GM12878 (cell line): ENCODE measurements around the gene TNNT3. TPM values are rescaled to one million over a fixed set of nuclear protein-coding genes. Genes with fewer than 3 reads are reported as not detected.

Experiments used
- ATAC-seq: fragments of 200-7000 bp; cut with Tn5 transposase; 3 replicates; pipeline ENCODE4 v1.9.1; 2020; ENCODE audit warnings: mild to moderate bottlenecking, moderate library complexity
- BruUV-seq: library from RNA; stranded (reverse); fragments of 400-500 nt; replicated peaks from 2 replicates; lab custom pipeline; 2021; lab: Mats Ljungman, UMichigan
- CTCF ChIA-PET: fragments of 300-600 bp; sonication (Branson Sonifier 250); formaldehyde crosslinking; extraction: SDS; loops from one replicate; lab custom pipeline; 2021; ENCODE audit warnings: inconsistent platforms; lab: Yijun Ruan, JAX
- POLR2A ChIA-PET: fragments of 350-600 bp; formaldehyde crosslinking; extraction: SDS; loops from one replicate; lab custom pipeline; 2021; ENCODE audit warnings: inconsistent platforms; lab: Charles Lee
- RAD21 ChIA-PET: fragments of 300-600 bp; sonication (Branson Sonifier 250); formaldehyde crosslinking; loops from one replicate; lab custom pipeline; 2023; ENCODE audit warnings: antibody characterized with exemption; ENCODE audit not compliant: unreplicated experiment; lab: Charles Lee
- SMC1A ChIA-PET: fragments of 300-600 bp; sonication (Branson Sonifier 250); formaldehyde crosslinking; loops from one replicate; lab custom pipeline; 2023; ENCODE audit not compliant: unreplicated experiment, uncharacterized antibody; lab: Charles Lee
- DNase-seq: peaks from one replicate; pipeline ENCODE4 v3.0.0-alpha.2; 2011; ENCODE audit warnings: low read depth, low spot score
- FAIRE-seq: peaks from 3 replicates; lab custom pipeline; 2011; peaks lifted over from hg19 to GRCh38; lab: Jason Lieb, UNC
- H2AFZ ChIP-seq: 2 replicates; pipeline ENCODE4 v1.6.0; 2011; ENCODE audit warnings: low read depth, low read length, control low read depth; ENCODE audit not compliant: control insufficient read depth
- H3K27ac ChIP-seq: 2 replicates; pipeline ENCODE4 v1.5.1; 2011; ENCODE audit warnings: control low read depth; ENCODE audit not compliant: control insufficient read depth, insufficient read depth
- H3K27me3 ChIP-seq, 2 experiments: replicated peaks in 1 of 2; 2 replicates each; pipeline versions ENCODE4 v1.6.0 to v1.6.1; 2011; ENCODE audit warnings: low read length in 1 of 2; ENCODE audit not compliant: control insufficient read depth in 2 of 2, insufficient read depth in 2 of 2
- H3K36me3 ChIP-seq, 2 experiments: 2 replicates each; pipeline ENCODE4 v1.5.1; 2011; ENCODE audit warnings: low read length in 1 of 2; ENCODE audit not compliant: control insufficient read depth in 2 of 2, insufficient read depth in 2 of 2
- H3K4me1 ChIP-seq: 2 replicates; pipeline ENCODE4 v1.6.1; 2011; ENCODE audit warnings: mild to moderate bottlenecking, low read length, moderate library complexity, mixed read lengths; ENCODE audit not compliant: control insufficient read depth, insufficient read depth
- H3K4me2 ChIP-seq: 2 replicates; pipeline ENCODE4 v1.6.0; 2011; ENCODE audit warnings: control low read depth; ENCODE audit not compliant: control insufficient read depth, insufficient read depth
- H3K4me3 ChIP-seq: fragments of 200-600 bp; sonication (generic); 2 replicates; pipeline ENCODE4 v1.5.1; 2016
- H3K79me2 ChIP-seq: 2 replicates; pipeline ENCODE4 v1.6.0; 2011; ENCODE audit warnings: low read length; ENCODE audit not compliant: control insufficient read depth, insufficient read depth
- H3K9ac ChIP-seq: 2 replicates; pipeline ENCODE4 v1.8.0; 2011; ENCODE audit warnings: low read length, control low read depth, mixed read lengths; ENCODE audit not compliant: control insufficient read depth, insufficient read depth
- H3K9me3 ChIP-seq: replicated peaks from 3 replicates; pipeline ENCODE4 v1.5.1; 2011; ENCODE audit warnings: mild to moderate bottlenecking, low read length; ENCODE audit not compliant: control insufficient read depth, insufficient read depth
- H4K20me1 ChIP-seq: 2 replicates; pipeline ENCODE4 v1.6.0; 2011; ENCODE audit not compliant: control insufficient read depth, insufficient read depth
- BCLAF1 ChIP-seq: fragments of 450-650 bp; IDR thresholded peaks from 2 replicates; pipeline ENCODE4 v1.6.1; 2017; ENCODE audit warnings: antibody characterized with exemption, mild to moderate bottlenecking, moderate library complexity
- KDM1A ChIP-seq: fragments of 200-600 bp; sonication (generic); IDR thresholded peaks from 2 replicates; pipeline ENCODE4 v1.6.1; 2016; ENCODE audit warnings: borderline replicate concordance
- PKNOX1 ChIP-seq: fragments of 450-650 bp; IDR thresholded peaks from 2 replicates; pipeline ENCODE4 v1.6.1; 2016; ENCODE audit warnings: mild to moderate bottlenecking
- POLR2A ChIP-seq: IDR thresholded peaks from 2 replicates; pipeline ENCODE4 v1.6.1; 2011; ENCODE audit warnings: low read depth, mild to moderate bottlenecking, low read length
- POU2F2 ChIP-seq: IDR thresholded peaks from 3 replicates; pipeline ENCODE4 v1.6.1; 2011; ENCODE audit warnings: low read depth, mild to moderate bottlenecking, low read length, borderline replicate concordance
- RAD21 ChIP-seq: IDR thresholded peaks from 2 replicates; pipeline ENCODE4 v1.6.1; 2011; ENCODE audit warnings: mild to moderate bottlenecking, low read depth, low read length, moderate library complexity; ENCODE audit not compliant: insufficient read depth
- RUNX3 ChIP-seq: IDR thresholded peaks from 2 replicates; pipeline ENCODE4 v1.6.1; 2012; ENCODE audit warnings: low read length, inconsistent platforms
- SRF ChIP-seq, 2 experiments: IDR thresholded peaks; 2 replicates each; pipeline ENCODE4 v1.6.1; 2011; ENCODE audit warnings: low read depth in 2 of 2, low read length in 2 of 2, mild to moderate bottlenecking in 1 of 2, moderate library complexity in 1 of 2
- YY1 ChIP-seq: IDR thresholded peaks from 2 replicates; pipeline ENCODE4 v1.6.1; 2011; ENCODE audit warnings: low read depth, mild to moderate bottlenecking, low read length
- WGBS: methylation state at CpG from one replicate; pipeline ENCODE4 v1.1.6; 2016; ENCODE audit warnings: low lambda C conversion rate; ENCODE audit not compliant: insufficient replicate concordance, insufficient coverage; ENCODE audit errors: missing lambda C conversion rate; 5-methylcytosine and 5-hydroxymethylcytosine counted together
- in situ Hi-C: fragments of 300-500 bp; cut with MboI; formaldehyde crosslinking; loops from 9 replicates; pipeline ENCODE4 v1.14.3; 2018; ENCODE audit warnings: mixed read lengths
- intact Hi-C: fragments of 100-400 bp; cut with micrococcal nuclease; formaldehyde crosslinking; loops from one replicate; pipeline ENCODE4 v1.14.2; 2022; ENCODE audit not compliant: unreplicated experiment
- polyA plus RNA-seq, 11 experiments: library from polyadenylated mRNA; depleted of rRNA in 4 of 11; unstranded in 6 of 11; stranded (reverse) in 5 of 11; fragments of >200 nt; fragmentation: Nextera tagmentation in 4 of 11; fragmentation: Illumina TruSeq in 1 of 11; extraction: Ambion mirVana in 4 of 11; extraction: Trizol in 1 of 11; gene quantifications; 1 replicate in 1 of 11; 2 replicates in 10 of 11; pipeline versions ENCODE4 v1.2.1 to v1.2.3, GENCODE V29; 2011 to 2016; ENCODE audit warnings: inconsistent platforms in 2 of 11, missing spikeins in 2 of 11, low read depth in 1 of 11
- total RNA-seq, 4 experiments: library from RNA; depleted of rRNA in 3 of 4; stranded (reverse); fragments of >200 nt in 3 of 4; fragmentation: Illumina TruSeq in 1 of 4; extraction: Trizol in 1 of 4; gene quantifications; 2 replicates each; pipeline versions ENCODE4 v1.2.1 to v1.2.3, GENCODE V29; 2013 to 2021

The TNNT3 gene
- total and polyA plus RNA-seq, 10 of the 15 experiments (the other 5 are each of a cell fraction or from before 2014, with no cell fraction given), result 0.40 to 0.50 TPM; not detected in 8

- H3K9me3 ChIP-seq, result no peaks in the 10 kb centered on the region
- no peak overlapping the region for H3K4me3 ChIP-seq
- H3K27me3 ChIP-seq, result no peaks in the 10 kb centered on the region; a peak in 1 of 4 replicates
- BruUV-seq, result no TSS peak
- ChIA-PET RAD21 (interaction anchor here (1.1 to 1.8 kb wide), 2 partner anchors 15 to 59 kb away, joined by 3 to 4 read pairs; partner anchors contain the start of gene TNNI2), SMC1A (interaction anchor here (0.8 to 1.1 kb wide), 2 partner anchors 11 to 15 kb away, joined by 3 to 4 read pairs; no protein-coding TSS in a partner anchor), POLR2A (interaction anchor here (0.6 kb wide), 1 partner anchor 41 kb away, joined by 3 read pairs; no protein-coding TSS in a partner anchor), CTCF (interaction anchor here (0.7 to 0.8 kb wide), 2 partner anchors 9 to 15 kb away, joined by 3 to 4 read pairs; no protein-coding TSS in a partner anchor)
- H2AFZ ChIP-seq, result peak overlapping the region; percentile 48
- intact Hi-C loops (no loop called here), in situ Hi-C loops (no loop called here)
- no peak overlapping the region for H3K27ac ChIP-seq
- TF ChIP-seq PKNOX1 (no peak), RUNX3 (peak; percentile 20; the same call in 1 of the 2 replicates), SRF (IDR thresholded peaks at IDR 0.05; ENCODE audit: low read depth in 2 of 2, low read length in 2 of 2) (peak in 1 of 2 experiments; percentile 78; a peak in 2 of 4 replicates), POLR2A (peak; percentile 33; the same call in 1 of the 2 replicates), KDM1A (no peak), POU2F2 (no peak), RAD21 (peak; percentile 40), YY1 (peak; percentile 33; the same call in 1 of the 2 replicates), BCLAF1 (no peak)
- H4K20me1 ChIP-seq, result no peaks in the 10 kb centered on the region
- 6% methylated on average over 12 of the region's 12 CpGs for WGBS
- no peaks in the 10 kb centered on the region for H3K4me1 ChIP-seq
- H3K79me2 ChIP-seq, result no peaks in the 10 kb centered on the region
- no peak overlapping the region for H3K9ac ChIP-seq
- H3K36me3 ChIP-seq, result no peaks in the 10 kb centered on the region
- ATAC-seq, result no peak
- FAIRE-seq, result peak; percentile 56
- peak overlapping the region; percentile 73 for H3K4me2 ChIP-seq
- DNase-seq, result no peak
Observed at GRCh38 chr11:1896923-1897322, 22.6 kb upstream of the TNNT3 start.
